IPS DF 4.7 (cell line): ENCODE measurements around the gene SORT1.

Source experiments
- DNase-seq: peaks from one replicate; pipeline ENCODE4 v3.0.0-alpha.2; 2013; ENCODE audit warnings: low spot score; ENCODE audit errors: extremely low read depth

SORT1 gene

GRCh38 chr1:109275706-109276345 is 121.9 kb downstream of the SORT1 start:
- DNase-seq, result no peak

GRCh38 chr1:109274533-109275476 is 122.9 kb downstream of the SORT1 start:
- DNase-seq, result no peak

- no peak for DNase-seq
Measured at GRCh38 chr1:109273570-109274288, 124.0 kb downstream of the SORT1 start.

- DNase-seq, result no peak
Measured at GRCh38 chr1:109272831-109273547, 124.7 kb downstream of the SORT1 start.

GRCh38 chr1:109272021-109272799 is 125.5 kb downstream of the SORT1 start:
- no peak for DNase-seq

GRCh38 chr1:109271458-109271857 is 126.3 kb downstream of the SORT1 start:
- DNase-seq, result no peak

- no peak for DNase-seq
Measured at GRCh38 chr1:109270623-109271317, 126.9 kb downstream of the SORT1 start.

- DNase-seq, result no peak
Measured at GRCh38 chr1:109269981-109270622, 127.6 kb downstream of the SORT1 start.

GRCh38 chr1:109269212-109269980 is 128.3 kb downstream of the SORT1 start:
- no peak for DNase-seq

GRCh38 chr1:109268431-109269211 is 129.1 kb downstream of the SORT1 start:
- no peak for DNase-seq

GRCh38 chr1:109267743-109268300 is 129.9 kb downstream of the SORT1 start:
- DNase-seq, result no peak

- DNase-seq, result no peak
Measured at GRCh38 chr1:109266965-109267364, 130.8 kb downstream of the SORT1 start.

- no peak for DNase-seq
Measured at GRCh38 chr1:109265741-109266330, 131.9 kb downstream of the SORT1 start.

GRCh38 chr1:109265016-109265415 is 132.7 kb downstream of the SORT1 start:
- DNase-seq, result no peak

- no peak for DNase-seq
Measured at GRCh38 chr1:109264379-109264755, 133.4 kb downstream of the SORT1 start.

- DNase-seq, result no peak
Measured at GRCh38 chr1:109263597-109264378, 133.9 kb downstream of the SORT1 start.
